SK-N-MC (cell line): ENCODE measurements around the gene IRF4.

Experiments used
- EZH2 ChIP-seq: fragments of 200-600 bp; sonication (generic); IDR thresholded peaks from one replicate; pipeline ENCODE4 v1.6.1; 2017; ENCODE audit warnings: antibody characterized with exemption
- FOXP2 ChIP-seq: optimal IDR thresholded peaks from 2 replicates; pipeline ENCODE3; 2011; ENCODE audit warnings: mild to moderate bottlenecking, moderate library complexity; ENCODE audit not compliant: insufficient read depth; ENCODE audit errors: extremely low read length, control extremely low read depth
- POLR2AphosphoS5 ChIP-seq: IDR thresholded peaks from 2 replicates; pipeline ENCODE4 v1.6.1; 2012; ENCODE audit warnings: mild to moderate bottlenecking, low read depth, low read length, borderline replicate concordance

DNA sequence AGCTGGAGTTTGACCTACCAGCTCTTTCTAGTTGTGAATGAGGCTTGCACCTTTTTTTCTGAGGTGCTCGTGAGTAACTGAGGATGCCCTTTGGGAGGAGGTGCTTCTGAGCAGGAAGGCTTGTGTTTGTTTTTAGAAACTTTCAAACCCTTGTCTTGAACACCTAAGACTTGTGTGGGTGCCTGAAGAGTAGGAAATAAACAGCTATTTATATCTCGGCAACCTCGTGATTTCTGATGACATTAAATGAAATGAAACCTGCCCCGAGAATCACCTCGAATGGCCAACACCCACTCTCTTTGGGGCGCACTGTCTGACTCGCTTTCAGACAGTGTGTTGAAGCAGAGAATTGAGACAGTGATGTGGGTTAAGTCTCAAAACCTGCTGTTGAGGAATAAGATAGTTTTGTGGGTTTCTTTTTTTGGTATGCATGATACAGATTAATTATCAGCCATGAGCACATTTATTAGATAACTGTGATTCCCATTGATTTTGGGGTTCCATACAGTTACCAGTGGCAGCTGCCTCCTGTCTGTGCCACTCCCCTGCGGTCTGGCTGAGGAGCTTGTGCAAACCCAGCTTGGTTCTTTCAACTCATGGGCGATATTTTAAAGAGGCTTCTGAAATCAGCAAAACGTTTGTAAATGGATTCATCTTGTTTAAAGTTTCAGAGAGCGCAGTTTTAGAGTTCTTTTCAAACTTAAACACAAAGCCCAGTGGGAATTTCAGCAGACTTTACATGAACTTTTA is 8.4 kb downstream of the IRF4 start:
- no peak for TF ChIP-seq POLR2AphosphoS5
- TF ChIP-seq FOXP2 = no peak
- TF ChIP-seq EZH2 = no peak
